Measurements from ENCODE around the gene TAF4. TPM values are rescaled to one million over a fixed set of nuclear protein-coding genes. Genes with fewer than 3 reads are reported as not detected.

TAF4 gene
- total RNA-seq, 2 donors from 2014 or later: 13.4 to 14.5 TPM

GRCh38 chr20:61929971-61930666, 135.6 kb downstream of the TAF4 start:
- Mint-ChIP-seq H3K9me3 (no peaks in the 10 kb centered on the region), H3K4me3 (no peak overlapping the region), H3K27me3 (peaks cover 3% of the 10 kb centered on the region), H3K36me3 (ENCODE audit: low read depth) (no peaks in the 10 kb centered on the region), H3K4me1 (peaks cover 3% of the 10 kb centered on the region), H3K27ac (no peak overlapping the region)
- no peak for ATAC-seq (replicated peaks)

- no peaks in the 10 kb centered on the region for H3K4me1 Mint-ChIP-seq
- no peaks in the 10 kb centered on the region for H3K27me3 Mint-ChIP-seq
- no peak overlapping the region for H3K4me3 Mint-ChIP-seq
- no peaks in the 10 kb centered on the region for H3K9me3 Mint-ChIP-seq
- no peak for ATAC-seq (replicated peaks)
- H3K27ac Mint-ChIP-seq: no peak overlapping the region
- H3K36me3 Mint-ChIP-seq (ENCODE audit: low read depth): no peaks in the 10 kb centered on the region
These were observed 136.1 kb downstream of the TAF4 start for GRCh38 chr20:61929561-61929960.

GRCh38 chr20:61927826-61928541, 137.7 kb downstream of the TAF4 start:
- no peaks in the 10 kb centered on the region for H3K36me3 Mint-ChIP-seq (ENCODE audit: low read depth)
- H3K27me3 Mint-ChIP-seq: no peaks in the 10 kb centered on the region
- H3K9me3 Mint-ChIP-seq: no peaks in the 10 kb centered on the region
- no peaks in the 10 kb centered on the region for H3K4me1 Mint-ChIP-seq
- H3K27ac Mint-ChIP-seq: no peak overlapping the region
- no peak overlapping the region for H3K4me3 Mint-ChIP-seq
- ATAC-seq (replicated peaks): no peak

- no peaks in the 10 kb centered on the region for H3K4me1 Mint-ChIP-seq
- no peaks in the 10 kb centered on the region for H3K9me3 Mint-ChIP-seq
- no peaks in the 10 kb centered on the region for H3K27me3 Mint-ChIP-seq
- H3K4me3 Mint-ChIP-seq: no peak overlapping the region
- H3K36me3 Mint-ChIP-seq (ENCODE audit: low read depth): no peaks in the 10 kb centered on the region
- no peak overlapping the region for H3K27ac Mint-ChIP-seq
- no peak for ATAC-seq (replicated peaks)
These were observed 138.4 kb downstream of the TAF4 start for GRCh38 chr20:61927193-61927825.

GRCh38 chr20:61926796-61927192, 138.9 kb downstream of the TAF4 start:
- no peak for ATAC-seq (replicated peaks)
- Mint-ChIP-seq H3K36me3 (ENCODE audit: low read depth) (no peaks in the 10 kb centered on the region), H3K27ac (no peak overlapping the region), H3K4me3 (no peak overlapping the region), H3K4me1 (no peaks in the 10 kb centered on the region), H3K9me3 (no peaks in the 10 kb centered on the region), H3K27me3 (no peaks in the 10 kb centered on the region)

GRCh38 chr20:61926253-61926613, 139.4 kb downstream of the TAF4 start:
- Mint-ChIP-seq H3K4me3 (no peak overlapping the region), H3K4me1 (no peaks in the 10 kb centered on the region), H3K27me3 (no peaks in the 10 kb centered on the region), H3K9me3 (no peaks in the 10 kb centered on the region), H3K36me3 (ENCODE audit: low read depth) (no peaks in the 10 kb centered on the region), H3K27ac (no peak overlapping the region)
- no peak for ATAC-seq (replicated peaks)

- Mint-ChIP-seq H3K9me3 (no peaks in the 10 kb centered on the region), H3K4me3 (no peak overlapping the region), H3K27me3 (no peaks in the 10 kb centered on the region), H3K4me1 (no peaks in the 10 kb centered on the region), H3K27ac (no peak overlapping the region), H3K36me3 (ENCODE audit: low read depth) (no peaks in the 10 kb centered on the region)
- ATAC-seq (replicated peaks): no peak
These were observed 140.0 kb downstream of the TAF4 start for GRCh38 chr20:61925555-61926252.

- no peaks in the 10 kb centered on the region for H3K36me3 Mint-ChIP-seq (ENCODE audit: low read depth)
- ATAC-seq (replicated peaks): no peak
- H3K27me3 Mint-ChIP-seq: no peaks in the 10 kb centered on the region
- H3K27ac Mint-ChIP-seq: no peak overlapping the region
- no peak overlapping the region for H3K4me3 Mint-ChIP-seq
- no peaks in the 10 kb centered on the region for H3K9me3 Mint-ChIP-seq
- no peaks in the 10 kb centered on the region for H3K4me1 Mint-ChIP-seq
These were observed 140.7 kb downstream of the TAF4 start for GRCh38 chr20:61924858-61925554.

Other genes with a start within 250 kb of the TAF4 start
- gene LSM14B, start 56.6 kb upstream of the TAF4 start, total RNA-seq: 10 to 100 TPM; 25.1 to 29.8 TPM
- 100 to 1,000 TPM; 161 to 334 TPM for gene PSMA7, start 77.5 kb upstream of the TAF4 start, total RNA-seq
- gene SS18L1, start 77.9 kb upstream of the TAF4 start, total RNA-seq: 10 to 100 TPM; 16.5 to 17.9 TPM
- 10 to 100 TPM; 19.7 to 40.2 TPM for gene MTG2, start 117.1 kb upstream of the TAF4 start, total RNA-seq
- gene HRH3, start 154.4 kb upstream of the TAF4 start, total RNA-seq: not detected
- 10 to 100 TPM; 25.6 to 34.7 TPM for gene OSBPL2, start 172.6 kb upstream of the TAF4 start, total RNA-seq
- gene ADRM1, start 237.1 kb upstream of the TAF4 start, total RNA-seq: 100 to 1,000 TPM in 1 of 2 donors, 10 to 100 TPM in 1; 67.3 to 132 TPM